ENCODE results near the gene FGF8. TPM values are rescaled to one million over a fixed set of nuclear protein-coding genes. Genes with fewer than 3 reads are reported as not detected.
A peak's percentile ranks its signal among the peaks of the same experiment; 100 is the strongest.

Gene FGF8, protein sequence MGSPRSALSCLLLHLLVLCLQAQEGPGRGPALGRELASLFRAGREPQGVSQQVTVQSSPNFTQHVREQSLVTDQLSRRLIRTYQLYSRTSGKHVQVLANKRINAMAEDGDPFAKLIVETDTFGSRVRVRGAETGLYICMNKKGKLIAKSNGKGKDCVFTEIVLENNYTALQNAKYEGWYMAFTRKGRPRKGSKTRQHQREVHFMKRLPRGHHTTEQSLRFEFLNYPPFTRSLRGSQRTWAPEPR
- 17.6 and 32.2 TPM in 2 replicates for total RNA-seq (ENCODE audit: low replicate concordance)

DNA sequence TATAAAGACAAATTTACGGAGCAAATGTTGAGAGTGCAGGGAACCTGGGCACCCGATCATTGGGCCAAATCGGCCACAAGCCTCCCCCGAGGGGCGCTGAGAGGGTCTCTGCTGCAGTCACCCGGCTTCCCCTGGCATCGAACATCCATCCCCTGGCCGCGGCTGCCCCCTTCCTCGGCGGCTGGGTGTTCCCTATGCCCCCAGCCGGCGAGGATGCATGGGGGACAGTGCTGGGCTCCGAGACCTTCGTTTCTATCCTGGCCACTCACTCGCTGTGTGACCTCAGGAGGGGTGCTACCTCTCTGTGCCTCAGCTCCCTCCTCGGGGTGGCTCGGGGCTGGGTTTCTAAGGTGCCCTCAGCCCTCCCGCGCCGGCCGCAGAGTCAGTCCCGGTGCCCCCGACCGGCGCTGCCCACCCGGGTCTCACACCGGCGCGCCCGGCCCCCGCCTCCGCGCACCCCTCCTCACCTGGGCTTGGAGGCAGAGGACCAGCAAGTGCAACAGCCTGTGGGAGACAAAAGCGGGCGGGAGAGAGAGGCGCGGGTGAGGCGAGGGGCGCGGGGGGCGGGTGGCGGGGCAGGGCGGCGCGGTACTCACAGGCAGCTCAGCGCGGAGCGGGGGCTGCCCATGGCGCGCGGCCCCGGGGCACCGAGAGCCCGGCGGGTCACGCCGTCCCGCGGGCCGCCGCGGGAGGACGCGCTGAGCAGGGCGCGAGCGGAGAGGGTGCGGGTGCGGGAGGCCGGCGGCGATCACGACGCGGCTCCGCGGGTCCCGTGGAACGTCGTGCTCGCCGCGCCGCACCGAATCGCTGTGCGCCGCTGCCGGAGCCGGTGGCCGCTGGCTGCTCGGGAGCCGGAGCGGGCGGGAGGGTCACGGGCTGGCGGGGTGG, at the start of gene FGF8:
Gene FGF8 (minus strand): TSS at position 842 of the 888 bp plus-strand sequence. CDS start 214 bp downstream, at position 628.
- peaks cover 54% of the 10 kb centered on the region for H3K4me1 Mint-ChIP-seq

DNA sequence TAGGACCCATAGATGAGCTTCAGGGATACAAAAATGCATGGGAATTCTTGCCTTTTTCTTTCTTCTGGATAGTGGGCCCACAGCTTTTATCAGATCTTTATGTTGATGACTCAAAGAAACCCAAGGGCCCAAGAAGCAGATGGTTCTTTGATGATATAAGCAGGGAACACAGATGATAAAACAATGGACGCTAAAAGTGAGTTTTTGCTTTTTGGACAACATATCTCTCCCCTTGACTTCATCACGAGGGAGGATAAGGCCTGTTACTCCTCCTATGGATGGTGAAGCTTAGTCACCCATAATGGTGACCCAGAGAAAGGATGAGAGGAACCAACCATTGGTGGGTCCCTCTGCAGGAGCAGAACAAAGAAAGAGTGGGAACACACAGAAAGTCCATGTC, 48.8 kb upstream of the FGF8 start:
- Mint-ChIP-seq H3K27me3 (ENCODE audit: insufficient read depth, low read depth) (peaks cover 11% of the 10 kb centered on the region), H3K9me3 (no peaks in the 10 kb centered on the region), H3K27ac (peak overlapping the region; percentile 34), H3K4me1 (peaks cover under 1% of the 10 kb centered on the region), H3K4me3 (no peak overlapping the region), H3K36me3 (no peaks in the 10 kb centered on the region)
- Histone ChIP-seq H3K9ac (no peak overlapping the region), H3K27me3 (no peaks in the 10 kb centered on the region), H3K4me3 (no peak overlapping the region), H3K27ac (no peak overlapping the region), H4K20me1 (ENCODE audit: low read depth) (peaks cover 16% of the 10 kb centered on the region), H3K79me2 (ENCODE audit: low read depth) (peaks cover 7% of the 10 kb centered on the region), H3K9me3 (ENCODE audit: low read depth) (no peaks in the 10 kb centered on the region), H3K4me2 (no peak overlapping the region), H3F3A (ENCODE audit: low read depth) (peaks cover 7% of the 10 kb centered on the region), H2AFZ (replicated peaks) (no peak overlapping the region), H3K36me3 (no peaks in the 10 kb centered on the region), H3K4me1 (peaks cover 6% of the 10 kb centered on the region)
- no peak for DNase-seq (ENCODE audit: low spot score)
- TF ChIP-seq EZH2 (IDR thresholded peaks at IDR 0.05) (no peak), EZH2phosphoT487 (IDR thresholded peaks at IDR 0.05) (no peak)
- TF ChIP-seq, protein P1, sequence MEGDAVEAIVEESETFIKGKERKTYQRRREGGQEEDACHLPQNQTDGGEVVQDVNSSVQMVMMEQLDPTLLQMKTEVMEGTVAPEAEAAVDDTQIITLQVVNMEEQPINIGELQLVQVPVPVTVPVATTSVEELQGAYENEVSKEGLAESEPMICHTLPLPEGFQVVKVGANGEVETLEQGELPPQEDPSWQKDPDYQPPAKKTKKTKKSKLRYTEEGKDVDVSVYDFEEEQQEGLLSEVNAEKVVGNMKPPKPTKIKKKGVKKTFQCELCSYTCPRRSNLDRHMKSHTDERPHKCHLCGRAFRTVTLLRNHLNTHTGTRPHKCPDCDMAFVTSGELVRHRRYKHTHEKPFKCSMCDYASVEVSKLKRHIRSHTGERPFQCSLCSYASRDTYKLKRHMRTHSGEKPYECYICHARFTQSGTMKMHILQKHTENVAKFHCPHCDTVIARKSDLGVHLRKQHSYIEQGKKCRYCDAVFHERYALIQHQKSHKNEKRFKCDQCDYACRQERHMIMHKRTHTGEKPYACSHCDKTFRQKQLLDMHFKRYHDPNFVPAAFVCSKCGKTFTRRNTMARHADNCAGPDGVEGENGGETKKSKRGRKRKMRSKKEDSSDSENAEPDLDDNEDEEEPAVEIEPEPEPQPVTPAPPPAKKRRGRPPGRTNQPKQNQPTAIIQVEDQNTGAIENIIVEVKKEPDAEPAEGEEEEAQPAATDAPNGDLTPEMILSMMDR (IDR thresholded peaks at IDR 0.05) = no peak

More for the DNA sequence above, at the start of gene FGF8:
- H3K4me2 ChIP-seq = peak within 1 kb of the TSS; percentile 90
- DNase-seq (ENCODE audit: low spot score) = peak; percentile 56
- Mint-ChIP-seq H3K36me3 (no peaks in the 10 kb centered on the region), H3K27me3 (ENCODE audit: insufficient read depth, low read depth) (peaks cover 66% of the 10 kb centered on the region), H3K27ac (no peak within 1 kb of the TSS), H3K9me3 (no peaks in the 10 kb centered on the region), H3K4me3 (peak within 1 kb of the TSS; percentile 78)
- peaks cover 69% of the 10 kb centered on the region for H3K4me1 ChIP-seq
- H3K79me2 ChIP-seq (ENCODE audit: low read depth) = no peaks in the 10 kb centered on the region
- peak within 1 kb of the TSS; percentile 59 for H3K4me3 ChIP-seq
- TF ChIP-seq, protein P1 (IDR thresholded peaks at IDR 0.05) = no peak
- TF ChIP-seq EZH2 (IDR thresholded peaks at IDR 0.05) = peak; percentile 29
- peak; percentile 62 for TF ChIP-seq EZH2phosphoT487 (IDR thresholded peaks at IDR 0.05)
- H4K20me1 ChIP-seq (ENCODE audit: low read depth) = peaks cover 24% of the 10 kb centered on the region
- no peak within 1 kb of the TSS for H3K9ac ChIP-seq
- peak within 1 kb of the TSS; percentile 36 for H2AFZ ChIP-seq (replicated peaks)
- peaks cover 83% of the 10 kb centered on the region for H3K27me3 ChIP-seq
- H3K27ac ChIP-seq = no peak within 1 kb of the TSS
- H3K9me3 ChIP-seq (ENCODE audit: low read depth) = no peaks in the 10 kb centered on the region
- H3K36me3 ChIP-seq = no peaks in the 10 kb centered on the region
- H3F3A ChIP-seq (ENCODE audit: low read depth) = peaks cover 79% of the 10 kb centered on the region

DNA sequence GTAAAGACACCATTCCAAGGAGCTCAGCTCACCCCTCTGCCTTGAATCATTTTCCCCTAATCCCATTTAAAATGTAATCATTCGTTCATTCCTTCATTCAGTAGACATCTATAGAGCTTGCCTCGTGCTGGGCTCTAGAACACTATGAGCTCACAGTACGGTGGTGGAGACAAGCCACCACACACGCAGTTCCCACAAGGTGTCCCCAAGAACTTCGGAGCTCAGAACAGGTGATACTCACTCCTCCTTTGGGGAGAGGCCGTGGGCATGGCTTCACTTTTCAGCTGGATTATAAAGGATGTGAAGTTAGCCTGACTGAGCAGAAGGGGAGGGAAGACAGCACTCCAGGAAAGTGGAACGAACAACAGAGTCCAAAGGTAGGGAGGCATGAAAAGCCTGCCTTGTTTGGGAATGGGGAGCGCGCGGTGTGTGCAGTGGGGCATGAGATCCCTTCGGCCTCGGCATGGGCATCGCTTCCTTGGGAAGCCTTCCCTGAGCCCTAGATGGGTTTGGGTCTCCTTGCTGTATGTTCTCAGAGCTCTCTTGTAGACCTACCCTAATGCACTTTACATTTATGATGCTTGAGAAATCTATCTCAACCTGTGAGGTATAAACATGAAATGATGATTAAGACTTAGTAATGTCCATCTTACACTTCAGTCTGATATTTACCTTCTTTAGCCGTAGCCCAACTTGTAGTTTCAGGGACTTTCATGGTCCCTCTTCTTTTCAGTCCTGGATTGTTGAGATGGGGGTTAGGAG, 43.1 kb upstream of the FGF8 start:
- H3K9me3 Mint-ChIP-seq = no peaks in the 10 kb centered on the region
- TF ChIP-seq EZH2phosphoT487 (IDR thresholded peaks at IDR 0.05) (no peak), EZH2 (IDR thresholded peaks at IDR 0.05) (no peak)
- TF ChIP-seq, protein P1 (IDR thresholded peaks at IDR 0.05) = no peak
- peaks cover 20% of the 10 kb centered on the region for H3F3A ChIP-seq (ENCODE audit: low read depth)
- peak overlapping the region; percentile 94 for H3K4me3 ChIP-seq
- H3K79me2 ChIP-seq (ENCODE audit: low read depth) = peaks cover 60% of the 10 kb centered on the region
- H3K4me1 Mint-ChIP-seq = peaks cover 25% of the 10 kb centered on the region
- H3K36me3 Mint-ChIP-seq = peaks cover 2% of the 10 kb centered on the region
- no peak overlapping the region for H3K9ac ChIP-seq
- no peaks in the 10 kb centered on the region for H3K9me3 ChIP-seq (ENCODE audit: low read depth)
- peak overlapping the region; percentile 90 for H3K4me3 Mint-ChIP-seq
- H3K27me3 Mint-ChIP-seq (ENCODE audit: insufficient read depth, low read depth) = peaks cover 2% of the 10 kb centered on the region
- H3K27me3 ChIP-seq = no peaks in the 10 kb centered on the region
- H3K4me1 ChIP-seq = peaks cover 14% of the 10 kb centered on the region
- peaks cover 39% of the 10 kb centered on the region for H4K20me1 ChIP-seq (ENCODE audit: low read depth)
- no peak overlapping the region for H3K27ac ChIP-seq
- H3K4me2 ChIP-seq = peak overlapping the region; percentile 80
- peak overlapping the region; percentile 81 for H2AFZ ChIP-seq (replicated peaks)
- peak; percentile 65 for DNase-seq (ENCODE audit: low spot score)
- H3K36me3 ChIP-seq = no peaks in the 10 kb centered on the region
- peak overlapping the region; percentile 100 for H3K27ac Mint-ChIP-seq

Data from neural progenitor cell (in vitro differentiated cells).